SIG-M5 treated with dmso at 0.1 percent for 504 hours (cell line): ENCODE results near the gene EVC.
"Not testable (repeated sequence)": the region's sequence is repeated elsewhere in the genome, so short reads cannot be mapped to it uniquely, and the experiment has no call there.

ENCODE experiments used
- DNase-seq: peaks from one replicate; lab custom pipeline; 2025; ENCODE audit not compliant: unreplicated experiment; lab: John Stamatoyannopoulos, UW

The EVC gene

DNA sequence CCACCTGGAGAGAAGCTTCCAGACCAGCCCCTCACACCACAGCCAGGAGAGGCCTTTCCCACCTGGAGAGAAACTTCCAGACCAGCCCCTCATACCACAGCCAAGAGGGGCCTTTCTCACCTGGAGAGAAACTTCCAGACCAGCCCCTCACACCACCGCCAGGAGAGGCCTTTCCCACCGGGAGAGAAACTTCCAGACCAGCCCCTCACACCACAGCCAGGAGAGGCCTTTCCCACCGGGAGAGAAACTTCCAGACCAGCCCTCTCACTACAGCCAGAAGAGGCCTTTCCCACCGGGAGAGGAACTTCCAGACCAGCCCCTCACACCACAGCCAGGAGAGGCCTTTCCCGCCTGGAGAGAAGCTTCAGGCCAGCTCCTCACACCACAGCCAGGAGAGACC, 101.1 kb downstream of the EVC start:
- DNase-seq, result not testable (repeated sequence)

DNA sequence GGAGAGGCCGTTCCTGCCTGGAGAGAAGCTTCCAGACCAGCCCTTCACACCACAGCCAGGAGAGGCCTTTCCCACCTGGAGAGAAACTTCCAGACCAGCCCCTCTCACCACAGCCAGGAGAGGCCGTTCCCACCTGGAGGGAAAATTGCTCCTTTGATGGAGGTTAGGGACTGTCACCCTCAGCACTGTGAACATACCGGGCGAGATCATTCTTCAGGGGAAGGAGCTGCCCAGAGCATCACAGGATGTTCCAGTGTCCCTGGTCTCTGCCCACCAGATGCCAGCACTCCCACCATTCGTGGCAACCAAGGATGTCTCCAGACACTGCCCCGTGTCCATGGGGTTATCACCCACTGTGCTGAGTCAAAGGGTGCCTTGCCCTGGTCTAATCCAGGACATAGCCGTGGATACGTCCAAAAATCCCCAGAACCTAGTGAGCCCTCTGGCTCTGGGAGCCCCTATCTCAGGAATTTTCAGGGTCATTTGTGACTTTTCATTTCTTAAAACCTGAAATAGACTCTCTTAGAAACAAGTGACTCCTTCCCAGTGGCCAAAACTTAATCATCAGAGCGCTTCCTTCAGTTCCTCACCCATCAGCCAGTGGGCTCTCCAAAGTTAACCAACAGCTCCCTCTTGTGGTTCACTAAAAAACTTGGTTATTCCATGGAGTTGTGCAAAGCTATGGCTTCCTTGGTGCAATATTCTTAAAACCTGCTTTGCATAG, 101.7 kb downstream of the EVC start:
- DNase-seq, result peak; percentile 65

DNA sequence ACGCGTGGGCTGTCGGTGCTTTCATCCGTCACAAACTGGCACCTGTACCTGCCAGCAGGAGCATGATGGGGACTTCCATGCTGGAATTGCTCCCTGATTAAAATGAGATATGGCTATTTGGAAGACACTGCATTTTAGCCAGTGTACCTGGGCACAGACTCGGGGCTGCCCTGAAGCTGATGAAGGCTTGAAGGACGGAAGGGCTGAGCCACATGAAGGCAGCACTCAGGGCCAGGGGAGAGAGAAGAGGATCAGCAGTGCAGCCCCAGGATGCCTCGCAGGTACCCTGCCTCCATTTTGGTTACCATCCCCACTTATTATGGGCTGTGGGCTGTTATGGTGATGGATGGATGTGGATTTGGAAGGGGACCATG, 102.9 kb downstream of the EVC start:
- no peak for DNase-seq

DNA sequence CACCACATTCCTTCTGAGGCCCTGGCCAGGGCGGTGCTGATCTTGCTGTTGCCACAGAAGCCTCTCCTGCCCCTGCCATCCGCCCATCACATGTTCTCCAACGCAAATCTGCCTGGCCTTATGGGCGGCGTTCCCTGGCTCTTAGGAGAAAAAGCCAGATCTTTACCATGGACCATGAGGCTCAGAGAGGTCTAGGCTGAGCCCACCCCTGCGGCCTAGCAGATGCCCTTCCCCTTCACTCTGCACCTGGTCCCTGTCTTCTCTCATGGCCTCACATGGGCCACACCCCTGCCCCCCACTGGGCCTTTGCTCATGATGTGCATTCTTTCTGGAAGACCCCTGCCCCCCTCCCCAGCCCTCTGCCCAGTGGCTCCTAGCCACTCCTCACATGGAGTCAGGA, 103.4 kb downstream of the EVC start:
- no peak for DNase-seq

DNA sequence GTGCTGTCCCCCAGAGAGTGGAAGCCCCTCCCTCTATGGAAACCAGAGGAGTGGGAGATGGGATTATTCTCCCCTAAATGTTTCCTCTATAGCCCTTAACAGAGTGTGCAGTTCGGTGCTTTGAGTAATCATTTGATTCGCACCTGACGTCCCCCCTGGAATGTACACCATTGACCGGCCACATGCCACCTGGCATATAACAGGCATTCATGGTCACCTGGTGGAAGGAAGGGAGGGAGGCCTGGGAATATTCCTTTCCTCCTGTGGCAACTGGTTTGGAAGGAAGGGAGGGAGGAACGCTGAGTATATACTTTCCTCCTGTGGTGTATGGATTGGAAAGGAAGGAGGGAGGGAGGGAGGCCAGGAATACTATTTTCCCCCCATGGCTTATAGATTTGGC, 104.6 kb downstream of the EVC start:
- no peak for DNase-seq

DNA sequence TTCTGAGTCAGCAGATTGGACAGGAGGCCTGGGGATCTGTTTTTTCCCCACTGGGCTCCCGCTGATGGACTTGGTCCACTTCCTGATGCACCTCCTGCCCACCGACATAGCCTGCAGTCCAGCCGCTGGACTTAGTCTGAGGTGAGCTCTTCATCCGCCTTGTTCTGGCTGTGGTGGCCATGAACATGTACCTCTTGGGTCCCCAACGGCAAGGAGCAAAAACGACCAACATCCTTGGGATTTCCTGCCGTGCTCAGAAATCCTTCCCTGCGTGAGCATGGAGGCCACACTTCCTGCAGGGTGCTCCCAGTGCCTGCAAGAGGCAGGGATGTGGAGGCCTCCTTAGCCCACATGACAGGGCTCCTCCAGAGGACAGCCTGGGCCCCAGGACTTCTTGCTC, 105.1 kb downstream of the EVC start:
- no peak for DNase-seq

DNA sequence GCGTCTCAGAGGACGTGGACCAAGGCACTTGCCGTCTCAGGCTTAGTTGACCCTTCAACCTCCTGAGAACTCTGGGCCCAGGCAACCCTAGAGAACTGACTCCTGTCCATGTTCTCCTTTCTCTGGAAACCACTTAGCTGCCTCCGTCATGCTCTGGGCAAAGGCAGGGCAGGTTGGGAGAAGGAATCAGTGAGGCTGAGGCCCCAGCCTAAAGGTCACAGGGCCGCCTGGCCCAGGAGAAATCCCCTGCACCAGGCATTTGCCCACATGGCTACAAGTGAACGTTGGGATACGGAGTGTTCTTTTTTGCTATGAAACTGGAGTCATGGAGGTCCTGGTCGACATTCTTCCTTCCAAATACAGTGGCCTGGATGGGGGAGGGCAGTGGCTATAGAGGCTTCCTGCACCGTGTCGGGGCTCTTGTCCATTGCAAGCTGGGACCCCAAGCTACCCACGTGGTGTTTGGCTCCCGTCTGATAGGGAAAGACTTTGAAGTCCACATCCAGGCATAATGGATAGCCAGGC, 105.9 kb downstream of the EVC start:
- no peak for DNase-seq

DNA sequence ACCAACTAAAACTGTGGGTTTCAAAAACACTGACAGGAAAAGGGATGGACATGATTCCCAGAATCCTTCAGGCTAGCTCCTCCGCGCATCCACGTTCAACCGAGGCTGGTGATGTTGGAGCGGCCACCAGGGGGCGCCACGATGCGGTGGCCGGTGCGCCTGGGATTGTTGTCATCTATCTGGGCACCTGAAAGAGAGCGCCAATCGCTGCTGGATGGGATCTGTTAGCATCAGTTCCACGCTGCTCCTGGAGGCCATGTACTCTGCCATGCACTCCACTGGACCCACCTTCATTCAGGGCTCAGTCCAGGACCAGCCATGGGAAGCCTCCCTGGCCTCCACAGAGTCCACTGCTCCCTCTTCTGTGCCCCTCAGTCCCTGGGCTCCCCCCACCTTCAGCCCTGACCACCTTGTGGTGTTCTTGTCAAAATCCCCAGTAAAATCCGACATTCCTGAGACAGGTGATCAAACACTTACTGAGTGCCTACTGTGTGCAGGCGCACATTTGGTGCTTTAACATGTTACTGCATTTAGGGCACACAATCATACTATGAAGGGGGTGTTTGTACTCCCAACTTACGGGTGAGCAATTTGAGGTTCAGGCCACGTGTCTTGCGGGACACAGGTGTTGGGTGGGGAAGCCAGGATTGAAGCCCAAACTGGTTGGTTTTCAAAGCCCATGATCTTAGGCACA, 110.8 kb downstream of the EVC start:
- DNase-seq, result no peak

DNA sequence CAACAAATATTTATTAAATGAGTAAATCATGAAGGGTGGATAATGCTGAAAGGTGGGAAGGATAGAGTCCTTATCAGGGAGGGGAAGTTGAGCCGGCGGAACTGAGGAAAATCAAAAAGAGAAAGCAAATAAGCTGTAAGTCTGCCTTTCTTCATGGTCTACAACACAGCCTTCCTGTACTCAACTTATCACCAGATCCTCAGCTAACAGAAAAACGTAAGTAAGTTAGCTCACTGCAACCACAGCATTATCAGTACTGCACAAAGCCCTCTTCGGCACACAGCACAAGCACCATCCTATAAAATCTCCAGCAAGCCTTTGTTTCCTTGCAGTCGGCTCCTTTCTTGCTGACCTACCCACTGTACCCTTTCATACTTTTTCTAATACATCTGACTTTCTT, 111.6 kb downstream of the EVC start:
- DNase-seq, result no peak

DNA sequence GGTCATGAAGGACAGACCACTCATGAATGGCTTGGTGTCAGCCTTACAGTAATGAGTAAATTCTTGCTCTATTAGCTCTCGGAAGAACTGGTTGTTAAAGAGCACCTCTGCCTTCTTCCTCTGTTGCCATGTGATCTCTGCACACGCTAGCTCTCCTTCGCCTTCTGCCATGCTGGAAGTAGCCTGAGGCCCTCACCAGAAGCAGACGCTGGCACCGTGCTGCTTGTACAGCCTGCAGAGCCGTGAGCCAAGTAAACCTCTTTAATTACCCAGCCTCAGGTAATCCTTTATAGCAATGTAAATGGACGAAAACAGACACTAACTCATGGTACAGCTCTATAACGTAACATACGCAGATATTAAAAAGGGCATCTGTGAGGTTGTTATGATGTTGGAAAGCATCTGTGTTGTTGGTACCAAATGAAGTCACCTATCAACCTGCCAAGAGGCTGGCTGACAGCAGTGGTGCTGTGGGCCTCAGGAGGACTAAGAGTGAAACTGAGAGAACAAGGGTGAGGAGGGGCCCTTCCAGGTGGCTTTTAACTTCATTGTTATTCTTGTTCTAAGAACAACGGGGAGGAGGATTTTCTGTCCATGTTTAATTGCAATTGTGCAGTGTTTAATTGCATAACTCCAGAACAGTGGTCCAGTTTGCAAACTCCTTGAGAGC, 112.7 kb downstream of the EVC start:
- DNase-seq, result no peak

DNA sequence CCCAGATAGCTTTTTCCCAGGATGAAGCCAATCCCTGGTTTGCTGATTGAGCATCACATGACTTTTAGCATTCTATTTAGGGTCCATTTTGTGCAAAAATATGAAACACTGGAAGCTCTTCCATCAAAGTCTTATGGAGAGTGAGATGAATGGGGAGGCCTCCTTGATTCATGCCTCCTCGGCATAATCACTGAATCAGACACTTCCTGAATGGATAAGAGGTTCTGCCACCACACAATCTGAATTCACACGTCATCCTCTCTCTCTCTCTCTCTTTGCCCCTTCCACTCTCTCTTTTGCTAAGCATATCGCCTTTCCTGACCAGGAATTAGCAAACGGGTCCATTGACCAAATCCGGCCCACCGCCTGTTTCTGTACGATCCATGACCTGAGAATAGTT, 113.2 kb downstream of the EVC start:
- no peak for DNase-seq

DNA sequence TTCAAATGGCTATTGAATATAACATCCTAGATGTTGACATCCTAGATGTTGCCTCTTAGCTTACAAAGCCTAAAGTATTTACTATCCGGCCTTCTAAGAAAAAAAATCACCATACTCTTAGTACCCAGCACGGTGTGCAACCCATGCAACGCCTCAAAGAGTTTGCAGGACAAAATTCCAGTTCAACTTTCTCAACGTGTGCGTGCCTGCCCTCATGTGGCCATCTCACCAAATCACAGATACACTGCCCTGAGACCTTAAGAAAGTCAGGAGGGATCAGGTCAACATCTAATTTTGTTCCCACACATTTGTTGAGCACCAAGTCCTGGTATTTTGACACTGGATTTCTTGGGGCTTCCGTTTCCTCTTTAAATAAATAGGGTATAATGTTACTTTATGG, 113.6 kb downstream of the EVC start:
- DNase-seq, result peak; percentile 7

DNA sequence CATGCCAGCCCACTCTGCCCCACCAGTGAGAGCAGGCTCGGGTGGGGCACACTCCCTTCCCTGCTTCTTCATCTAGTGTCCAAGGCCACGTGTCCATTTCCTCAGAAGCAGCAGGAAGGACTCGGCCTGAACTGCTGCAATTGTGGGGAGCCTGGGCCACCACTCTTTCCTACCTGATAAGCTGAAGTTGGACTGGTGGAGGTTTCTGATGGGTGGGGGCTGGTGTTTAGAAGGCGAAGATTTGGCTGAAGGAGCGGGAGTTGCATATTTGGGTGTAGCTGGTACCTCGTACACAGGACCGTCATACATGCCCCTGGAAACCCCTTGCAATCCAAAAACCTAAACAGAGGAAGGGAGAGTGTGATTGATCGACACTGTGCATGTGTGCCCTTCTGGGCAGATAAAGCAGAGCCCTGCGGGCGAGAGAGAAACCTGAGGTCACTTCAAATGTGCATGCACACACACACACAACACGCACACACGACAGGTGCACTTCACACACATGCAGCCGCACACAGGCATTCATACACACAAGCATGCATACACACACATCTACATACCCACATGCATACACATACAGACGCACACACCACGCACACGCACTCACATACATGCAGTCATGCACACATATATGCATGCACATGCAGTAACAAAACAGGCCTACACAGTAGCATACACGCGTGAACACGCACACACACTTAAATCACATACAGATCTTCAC, 114.5 kb downstream of the EVC start:
- no peak for DNase-seq

DNA sequence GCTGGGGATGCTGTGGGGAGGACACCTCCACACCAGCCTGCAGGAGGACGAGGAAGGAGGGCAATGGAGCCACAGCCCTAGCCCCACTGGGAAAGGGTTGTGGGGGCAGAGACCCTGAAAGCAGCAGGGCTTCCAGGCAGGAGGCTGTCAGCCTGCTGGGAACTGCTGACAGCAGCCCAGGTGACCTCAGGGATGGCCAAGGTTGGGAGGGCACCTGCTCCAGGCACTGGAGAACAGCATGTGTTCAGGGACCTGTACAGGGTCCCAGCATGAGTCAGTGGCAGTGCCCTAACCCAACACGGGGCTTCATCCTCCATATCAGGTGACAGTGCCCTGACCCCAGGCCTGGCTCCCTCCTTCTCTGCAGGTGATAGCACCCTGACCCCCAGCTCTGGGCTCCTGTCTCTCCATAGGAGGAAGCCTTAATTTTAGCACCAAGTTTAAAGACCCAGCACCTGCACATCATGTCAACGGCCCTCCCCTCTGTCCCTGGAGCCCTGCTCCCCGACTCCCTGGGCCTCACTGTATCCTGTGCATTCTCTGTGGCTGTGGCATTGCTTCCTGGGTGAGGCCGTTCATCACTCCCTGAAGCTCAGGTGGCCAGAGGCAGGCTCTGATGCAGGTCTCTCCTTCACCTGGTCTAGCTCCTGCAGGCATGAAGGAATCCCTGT, 115.6 kb downstream of the EVC start:
- DNase-seq, result no peak

DNA sequence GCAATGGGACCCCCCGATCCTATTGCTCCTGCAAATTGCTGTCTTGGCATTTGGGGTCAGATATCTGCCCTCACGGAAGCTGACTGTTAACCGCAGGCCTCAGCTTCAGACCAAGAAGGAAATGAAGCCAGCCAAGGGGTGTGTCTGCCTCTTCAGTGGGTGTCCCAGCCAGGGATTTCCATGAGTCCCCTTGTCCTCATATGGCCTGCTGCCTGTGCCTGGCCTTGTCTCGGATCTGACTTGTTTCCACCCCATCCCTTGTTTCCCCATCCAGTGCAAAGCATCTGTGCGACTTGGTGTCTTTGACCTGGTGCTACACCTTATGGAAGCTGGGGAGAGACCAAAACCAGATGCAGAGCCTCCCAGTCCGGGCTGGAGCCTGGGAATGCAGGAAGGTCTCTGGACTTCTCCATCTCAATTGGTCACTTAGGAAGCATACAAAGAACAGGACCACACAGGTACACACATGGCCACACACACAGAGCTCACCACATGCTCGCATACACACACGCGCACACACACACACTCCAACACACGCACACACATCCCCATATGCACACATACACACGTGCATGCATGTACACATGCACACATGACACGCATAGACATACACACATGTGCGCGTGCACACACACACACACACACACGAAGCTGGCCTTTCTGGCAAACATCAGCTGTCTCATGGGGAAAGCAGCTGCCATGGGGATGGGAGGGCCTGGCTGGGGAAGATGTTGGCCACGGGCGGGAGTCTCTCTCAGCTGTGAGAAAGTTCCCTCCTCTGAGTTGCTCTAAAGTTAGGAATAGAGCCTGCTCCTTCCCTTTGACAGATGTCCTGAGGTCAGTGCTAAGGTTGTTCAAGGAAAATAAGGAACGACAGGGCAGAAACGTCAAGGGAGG, 116.4 kb downstream of the EVC start:
- DNase-seq, result no peak

DNA sequence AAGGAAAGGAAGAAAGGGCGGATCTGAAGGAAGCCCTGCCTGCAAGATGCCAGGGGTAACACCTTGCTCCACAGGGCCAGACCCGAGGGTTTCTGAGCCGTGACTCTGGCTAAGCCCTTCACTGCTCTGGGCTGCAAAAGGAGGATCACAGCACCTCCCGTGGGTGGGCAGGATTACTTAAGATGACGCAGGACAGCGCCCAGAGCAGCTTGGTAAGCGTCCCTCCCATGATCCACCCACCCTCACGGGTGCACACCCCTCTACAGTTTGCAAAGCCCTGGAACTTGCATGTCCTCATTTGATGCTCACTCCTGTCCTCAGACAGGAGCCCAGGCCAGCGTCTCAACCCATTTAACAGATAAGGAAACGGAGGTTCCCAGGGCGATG, 117.0 kb downstream of the EVC start:
- no peak for DNase-seq

DNA sequence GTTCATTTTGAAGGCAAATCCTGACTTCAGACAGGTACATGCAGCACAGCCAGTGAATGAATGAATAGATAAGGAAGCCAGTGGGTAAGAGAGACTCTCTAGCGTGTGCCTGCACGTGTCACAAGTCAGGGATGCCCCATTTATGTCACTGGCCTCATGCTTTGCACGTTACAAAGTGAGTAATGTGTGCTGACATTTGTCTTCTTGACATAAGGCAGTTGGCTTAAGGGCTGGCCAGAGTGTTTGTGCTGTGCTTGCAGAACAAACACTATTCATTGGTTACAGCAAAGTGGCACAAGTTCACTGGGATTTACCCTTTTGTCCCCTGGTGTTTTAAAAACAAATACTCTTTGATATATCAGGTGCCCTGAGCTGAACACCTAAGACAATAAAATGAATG, 125.9 kb downstream of the EVC start:
- DNase-seq, result no peak

DNA sequence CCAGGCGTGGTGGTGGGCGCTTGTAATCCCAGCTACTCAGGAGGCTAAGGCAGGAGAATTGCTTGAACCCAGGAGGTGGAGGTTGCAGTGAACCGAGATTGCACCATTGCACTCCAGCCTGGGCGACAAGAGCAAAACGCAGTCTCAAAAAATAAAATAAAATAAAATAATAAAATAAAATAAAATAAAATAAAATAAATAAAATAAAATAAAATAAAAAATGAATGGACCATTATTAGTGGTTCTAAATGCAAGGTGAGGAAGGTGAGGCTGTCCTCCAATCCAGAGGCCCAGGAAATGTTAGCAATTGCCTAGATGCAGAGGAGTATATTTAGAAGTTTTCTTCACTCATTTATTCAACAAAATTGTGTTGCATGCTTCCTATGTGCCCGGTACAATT, 126.5 kb downstream of the EVC start:
- not testable (repeated sequence) for DNase-seq

DNA sequence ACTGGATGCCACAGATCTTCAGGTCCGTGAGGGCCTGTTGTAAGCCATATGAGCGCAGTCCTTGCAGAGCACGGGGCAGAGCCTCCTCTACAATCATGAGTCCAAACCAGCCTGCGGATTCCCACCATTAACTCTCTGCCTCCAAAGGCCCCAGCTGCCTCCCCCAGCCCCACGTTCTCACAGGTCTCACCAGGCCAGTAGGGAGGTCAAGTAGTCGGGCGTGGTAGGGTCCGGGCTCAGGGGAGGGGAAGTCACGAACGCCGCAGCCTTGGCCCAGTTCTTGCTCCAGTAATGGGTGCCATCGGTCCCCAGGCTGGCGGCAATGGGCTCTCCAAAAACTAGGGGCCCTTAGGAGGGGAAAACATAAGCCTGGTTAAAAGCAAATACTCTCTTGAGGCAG, 128.3 kb downstream of the EVC start:
- DNase-seq, result no peak
